Astrocyte (in vitro differentiated cells and primary cell): ENCODE data around the gene MNAT1. TPM values are rescaled to one million over a fixed set of nuclear protein-coding genes. Genes with fewer than 3 reads are reported as not detected.
"Not testable (repeated sequence)": the region's sequence is repeated elsewhere in the genome, so short reads cannot be mapped to it uniquely, and the experiment has no call there.

Source experiments
- DNase-seq: peaks from one replicate; pipeline ENCODE4 v3.0.0-alpha.2; 2010; ENCODE audit warnings: low read depth
- FAIRE-seq: peaks from 2 replicates; lab custom pipeline; 2011; peaks lifted over from hg19 to GRCh38; lab: Jason Lieb, UNC
- H2AFZ ChIP-seq: 2 replicates; pipeline ENCODE4 v1.6.0; 2012; ENCODE audit warnings: low read depth, low read length, inconsistent platforms
- H3K27ac ChIP-seq: 2 replicates; pipeline ENCODE4 v1.5.1; 2011; ENCODE audit warnings: low read depth, low read length, inconsistent platforms
- H3K27me3 ChIP-seq: 2 replicates; pipeline ENCODE4 v1.6.0; 2011; ENCODE audit warnings: low read length, inconsistent platforms; ENCODE audit not compliant: insufficient read depth
- H3K36me3 ChIP-seq: 2 replicates; pipeline ENCODE4 v1.5.1; 2011; ENCODE audit warnings: low read length, inconsistent platforms; ENCODE audit not compliant: insufficient read depth
- H3K4me1 ChIP-seq: 2 replicates; pipeline ENCODE4 v1.5.1; 2011; ENCODE audit warnings: low read length, inconsistent platforms; ENCODE audit not compliant: insufficient read depth
- H3K4me2 ChIP-seq: 2 replicates; pipeline ENCODE4 v1.6.0; 2012; ENCODE audit warnings: low read length, inconsistent platforms
- H3K4me3 ChIP-seq: 2 replicates; pipeline ENCODE4 v1.5.1; 2011; ENCODE audit warnings: low read depth, mild to moderate bottlenecking, low read length, inconsistent platforms; ENCODE audit not compliant: insufficient read depth
- H3K79me2 ChIP-seq: 2 replicates; pipeline ENCODE4 v1.6.0; 2012; ENCODE audit warnings: mild to moderate bottlenecking, low read length, inconsistent platforms; ENCODE audit not compliant: insufficient read depth
- H3K9ac ChIP-seq: 2 replicates; pipeline ENCODE4 v1.6.0; 2012; ENCODE audit warnings: mild to moderate bottlenecking, low read length, inconsistent platforms
- H3K9me3 ChIP-seq: 2 replicates; pipeline ENCODE4 v1.5.1; 2012; ENCODE audit warnings: low read depth, mild to moderate bottlenecking, low read length, inconsistent platforms; ENCODE audit not compliant: insufficient read depth
- H4K20me1 ChIP-seq: 2 replicates; pipeline ENCODE4 v1.6.0; 2012; ENCODE audit warnings: low read length, inconsistent platforms; ENCODE audit not compliant: insufficient read depth
- H3K27ac Mint-ChIP-seq: one replicate; pipeline ENCODE4 v1.8.0; 2021; ENCODE audit warnings: mild to moderate bottlenecking, mixed read lengths; ENCODE audit not compliant: unreplicated experiment
- H3K27me3 Mint-ChIP-seq: one replicate; pipeline ENCODE4 v1.8.0; 2021; ENCODE audit warnings: low read depth, mixed read lengths; ENCODE audit not compliant: unreplicated experiment
- H3K36me3 Mint-ChIP-seq: one replicate; pipeline ENCODE4 v1.8.0; 2021; ENCODE audit warnings: low read depth, mixed read lengths; ENCODE audit not compliant: unreplicated experiment
- H3K4me1 Mint-ChIP-seq: one replicate; pipeline ENCODE4 v1.8.0; 2021; ENCODE audit warnings: low read depth, mixed read lengths; ENCODE audit not compliant: unreplicated experiment
- H3K4me3 Mint-ChIP-seq: one replicate; pipeline ENCODE4 v1.8.0; 2021; ENCODE audit warnings: mild to moderate bottlenecking, moderate library complexity, mixed read lengths; ENCODE audit not compliant: unreplicated experiment
- H3K9me3 Mint-ChIP-seq: one replicate; pipeline ENCODE4 v1.8.0; 2021; ENCODE audit warnings: mild to moderate bottlenecking, mixed read lengths; ENCODE audit not compliant: unreplicated experiment
- EZH2 ChIP-seq: IDR thresholded peaks from 2 replicates; pipeline ENCODE4 v1.6.1; 2012; ENCODE audit warnings: mild to moderate bottlenecking, low read length, inconsistent platforms; ENCODE audit not compliant: insufficient read depth
- total RNA-seq: library from RNA; stranded (reverse); gene quantifications from 2 replicates; pipeline ENCODE4 v1.2.1, GENCODE V29; 2021
- TF ChIP-seq, protein P1 (sequence below): IDR thresholded peaks from 2 replicates; pipeline ENCODE4 v1.5.1; 2011; ENCODE audit warnings: low read depth, mild to moderate bottlenecking, inconsistent platforms, low read length, moderate library complexity; ENCODE audit not compliant: insufficient read depth

MNAT1 gene
- total RNA-seq, 1 donor from 2014 or later, result 36.0 TPM

DNA sequence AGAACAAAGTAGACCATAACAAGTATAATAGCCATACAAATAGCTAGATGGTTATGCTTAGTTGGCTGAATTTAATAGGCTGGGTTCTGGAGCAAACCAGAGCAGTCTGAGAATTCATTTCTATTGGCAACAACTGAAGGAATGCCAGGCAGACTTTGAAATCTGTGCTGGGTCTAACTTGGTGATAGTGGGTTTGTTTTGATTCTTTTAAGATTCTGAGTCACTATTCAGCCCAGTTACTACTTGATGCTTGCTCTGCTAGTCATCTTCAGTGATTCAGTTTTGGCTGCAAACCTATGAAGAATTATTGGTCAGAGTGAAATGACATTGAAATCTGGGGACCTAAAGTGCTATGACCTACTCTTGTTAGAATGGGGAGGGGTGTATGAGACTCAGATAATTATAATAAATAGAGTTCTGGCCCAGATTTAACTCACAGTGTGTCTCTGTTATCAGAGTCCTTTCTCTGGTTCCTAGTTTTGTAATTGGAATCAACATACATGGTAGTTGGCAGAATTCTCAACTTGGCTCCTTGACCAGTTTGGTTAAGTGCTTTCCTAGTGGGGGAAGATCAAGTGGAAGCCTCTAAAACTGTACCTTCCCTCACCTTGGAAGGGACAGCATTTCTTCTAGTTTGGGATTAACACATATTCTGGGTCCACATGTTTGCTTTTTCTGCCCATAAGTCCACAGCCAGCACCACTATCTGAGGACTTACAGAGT lies 43.5 kb downstream of the MNAT1 start:
- Histone ChIP-seq H3K9ac (peak overlapping the region; percentile 54), H3K27me3 (no peaks in the 10 kb centered on the region), H3K4me1 (peaks cover 34% of the 10 kb centered on the region), H3K4me2 (peak overlapping the region; percentile 67), H3K27ac (peak overlapping the region; percentile 83), H2AFZ (no peak overlapping the region), H3K4me3 (no peak overlapping the region), H3K79me2 (peaks cover 81% of the 10 kb centered on the region), H3K36me3 (no peaks in the 10 kb centered on the region), H4K20me1 (peaks cover 10% of the 10 kb centered on the region), H3K9me3 (no peaks in the 10 kb centered on the region)
- Mint-ChIP-seq H3K9me3 (no peaks in the 10 kb centered on the region), H3K4me1 (peaks cover 11% of the 10 kb centered on the region), H3K4me3 (no peak overlapping the region), H3K36me3 (no peaks in the 10 kb centered on the region), H3K27ac (peak overlapping the region; percentile 64), H3K27me3 (no peaks in the 10 kb centered on the region)
- FAIRE-seq, result peak; percentile 91
- DNase-seq, result peak; percentile 95
- TF ChIP-seq, protein P1, sequence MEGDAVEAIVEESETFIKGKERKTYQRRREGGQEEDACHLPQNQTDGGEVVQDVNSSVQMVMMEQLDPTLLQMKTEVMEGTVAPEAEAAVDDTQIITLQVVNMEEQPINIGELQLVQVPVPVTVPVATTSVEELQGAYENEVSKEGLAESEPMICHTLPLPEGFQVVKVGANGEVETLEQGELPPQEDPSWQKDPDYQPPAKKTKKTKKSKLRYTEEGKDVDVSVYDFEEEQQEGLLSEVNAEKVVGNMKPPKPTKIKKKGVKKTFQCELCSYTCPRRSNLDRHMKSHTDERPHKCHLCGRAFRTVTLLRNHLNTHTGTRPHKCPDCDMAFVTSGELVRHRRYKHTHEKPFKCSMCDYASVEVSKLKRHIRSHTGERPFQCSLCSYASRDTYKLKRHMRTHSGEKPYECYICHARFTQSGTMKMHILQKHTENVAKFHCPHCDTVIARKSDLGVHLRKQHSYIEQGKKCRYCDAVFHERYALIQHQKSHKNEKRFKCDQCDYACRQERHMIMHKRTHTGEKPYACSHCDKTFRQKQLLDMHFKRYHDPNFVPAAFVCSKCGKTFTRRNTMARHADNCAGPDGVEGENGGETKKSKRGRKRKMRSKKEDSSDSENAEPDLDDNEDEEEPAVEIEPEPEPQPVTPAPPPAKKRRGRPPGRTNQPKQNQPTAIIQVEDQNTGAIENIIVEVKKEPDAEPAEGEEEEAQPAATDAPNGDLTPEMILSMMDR, result no peak
- TF ChIP-seq EZH2, result no peak

DNA sequence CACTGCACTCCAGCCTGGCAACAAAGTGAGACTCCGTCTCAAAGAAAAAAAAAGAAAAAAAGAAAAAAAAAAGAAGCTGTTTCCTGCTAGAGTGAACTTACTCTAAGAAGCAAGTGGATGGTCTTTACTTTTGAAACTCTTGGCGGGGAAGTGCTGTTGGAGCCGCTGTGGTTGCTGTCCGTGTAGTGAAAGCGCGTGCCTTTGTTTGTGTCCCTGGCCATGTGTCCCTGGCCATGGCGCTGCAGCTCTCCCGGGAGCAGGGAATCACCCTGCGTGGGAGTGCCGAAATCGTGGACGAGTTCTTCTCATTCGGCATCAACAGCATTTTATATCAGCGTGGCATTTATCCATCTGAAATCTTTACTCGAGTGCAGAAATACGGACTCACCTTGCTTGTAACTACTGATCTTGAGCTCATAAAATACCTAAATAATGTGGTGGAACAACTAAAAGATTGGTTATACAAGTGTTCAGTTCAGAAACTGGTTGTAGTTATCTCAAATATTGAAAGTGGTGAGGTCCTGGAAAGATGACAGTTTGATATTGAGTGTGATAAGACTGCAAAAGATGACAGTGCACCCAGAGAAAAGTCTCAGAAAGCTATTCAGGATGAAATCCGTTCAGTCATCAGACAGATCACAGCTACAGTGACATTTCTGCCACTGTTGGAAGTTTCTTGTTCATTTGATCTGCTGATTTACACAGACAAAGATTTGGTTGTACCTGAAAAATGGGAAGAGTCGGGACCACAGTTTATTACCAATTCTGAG lies 45.4 kb downstream of the MNAT1 start:
- H3K27ac Mint-ChIP-seq, H3K9ac ChIP-seq, H3K36me3 Mint-ChIP-seq, H3K36me3 ChIP-seq, H3K4me2 ChIP-seq, H4K20me1 ChIP-seq, H3K4me3 ChIP-seq, H3K4me3 Mint-ChIP-seq, DNase-seq, H3K9me3 Mint-ChIP-seq, H3K27ac ChIP-seq, H3K9me3 ChIP-seq, H2AFZ ChIP-seq, H3K27me3 Mint-ChIP-seq, H3K27me3 ChIP-seq: not testable (repeated sequence)
- H3K79me2 ChIP-seq, result peaks cover 73% of the 10 kb centered on the region
- peak; percentile 80 for FAIRE-seq
- H3K4me1 ChIP-seq, result peaks cover 30% of the 10 kb centered on the region
- H3K4me1 Mint-ChIP-seq, result peaks cover 11% of the 10 kb centered on the region

GRCh38 chr14:60780558-60780957 lies 46.0 kb downstream of the MNAT1 start:
- H3K36me3 Mint-ChIP-seq, H3K9ac ChIP-seq, H3K27me3 ChIP-seq, H3K9me3 ChIP-seq, H3K27ac Mint-ChIP-seq, H3K36me3 ChIP-seq, H2AFZ ChIP-seq, H3K27me3 Mint-ChIP-seq, H3K4me2 ChIP-seq, DNase-seq, H4K20me1 ChIP-seq, H3K9me3 Mint-ChIP-seq, H3K4me3 ChIP-seq, H3K27ac ChIP-seq, H3K4me3 Mint-ChIP-seq: not testable (repeated sequence)
- Histone ChIP-seq H3K4me1 (peaks cover 23% of the 10 kb centered on the region), H3K79me2 (peaks cover 73% of the 10 kb centered on the region)
- peaks cover 11% of the 10 kb centered on the region for H3K4me1 Mint-ChIP-seq
- peak; percentile 13 for FAIRE-seq
